Measurements from ENCODE around the gene TSPAN14.

The TSPAN14 gene

GRCh38 chr10:80502621-80503583 is 48.8 kb downstream of the TSPAN14 start:
- in situ Hi-C loops (cut with HindIII; ENCODE audit: low pct_unique_long_range_greater_than_20kb, low sequenced_read_pairs), result no loop called here
- TF ChIP-seq JUND (IDR thresholded peaks at IDR 0.05; ENCODE audit: low read depth), result no peak
- DNase-seq (ENCODE audit: low read depth in 1 of 2, low spot score in 1 of 2), result no peak

- no peak for TF ChIP-seq JUND (IDR thresholded peaks at IDR 0.05; ENCODE audit: low read depth)
- in situ Hi-C loops (cut with HindIII; ENCODE audit: low pct_unique_long_range_greater_than_20kb, low sequenced_read_pairs), result no loop called here
- no peak for DNase-seq (ENCODE audit: low read depth in 1 of 2, low spot score in 1 of 2)
Observed at GRCh38 chr10:80503584-80504157, 49.6 kb downstream of the TSPAN14 start.

GRCh38 chr10:80504158-80504811 is 50.2 kb downstream of the TSPAN14 start:
- no peak for TF ChIP-seq JUND (IDR thresholded peaks at IDR 0.05; ENCODE audit: low read depth)
- no peak for DNase-seq (ENCODE audit: low read depth in 1 of 2, low spot score in 1 of 2)
- in situ Hi-C loops (cut with HindIII; ENCODE audit: low pct_unique_long_range_greater_than_20kb, low sequenced_read_pairs), result no loop called here

- in situ Hi-C loops (cut with HindIII; ENCODE audit: low pct_unique_long_range_greater_than_20kb, low sequenced_read_pairs), result no loop called here
- no peak for DNase-seq (ENCODE audit: low read depth in 1 of 2, low spot score in 1 of 2)
- TF ChIP-seq JUND (IDR thresholded peaks at IDR 0.05; ENCODE audit: low read depth), result no peak
Observed at GRCh38 chr10:80504897-80505465, 50.9 kb downstream of the TSPAN14 start.

- no peak for TF ChIP-seq JUND (IDR thresholded peaks at IDR 0.05; ENCODE audit: low read depth)
- peak in 1 of 2 experiments; percentile 44 for DNase-seq (ENCODE audit: low read depth in 1 of 2, low spot score in 1 of 2)
- in situ Hi-C loops (cut with HindIII; ENCODE audit: low pct_unique_long_range_greater_than_20kb, low sequenced_read_pairs), result no loop called here
Observed at GRCh38 chr10:80506189-80506575, 52.1 kb downstream of the TSPAN14 start.

- in situ Hi-C loops (cut with HindIII; ENCODE audit: low pct_unique_long_range_greater_than_20kb, low sequenced_read_pairs), result no loop called here
Observed at GRCh38 chr10:80506836-80507487, 52.9 kb downstream of the TSPAN14 start.

GRCh38 chr10:80509108-80509402 is 54.9 kb downstream of the TSPAN14 start:
- no peak for DNase-seq (ENCODE audit: low read depth in 1 of 2, low spot score in 1 of 2)
- in situ Hi-C loops (cut with HindIII; ENCODE audit: low pct_unique_long_range_greater_than_20kb, low sequenced_read_pairs), result no loop called here
- TF ChIP-seq JUND (IDR thresholded peaks at IDR 0.05; ENCODE audit: low read depth), result no peak

More at GRCh38 chr10:80506836-80507487, 52.9 kb downstream of the TSPAN14 start:
- no peak for DNase-seq (ENCODE audit: low read depth in 1 of 2, low spot score in 1 of 2)
- no peak for TF ChIP-seq JUND (IDR thresholded peaks at IDR 0.05; ENCODE audit: low read depth)

- in situ Hi-C loops (cut with HindIII; ENCODE audit: low pct_unique_long_range_greater_than_20kb, low sequenced_read_pairs), result no loop called here
- TF ChIP-seq JUND (IDR thresholded peaks at IDR 0.05; ENCODE audit: low read depth), result no peak
- DNase-seq (ENCODE audit: low read depth in 1 of 2, low spot score in 1 of 2), result peak in 1 of 2 experiments; percentile 44
Observed at GRCh38 chr10:80509403-80510161, 55.5 kb downstream of the TSPAN14 start.

- DNase-seq (ENCODE audit: low read depth in 1 of 2, low spot score in 1 of 2), result no peak
- no peak for TF ChIP-seq JUND (IDR thresholded peaks at IDR 0.05; ENCODE audit: low read depth)
- in situ Hi-C loops (cut with HindIII; ENCODE audit: low pct_unique_long_range_greater_than_20kb, low sequenced_read_pairs), result no loop called here
Observed at GRCh38 chr10:80512031-80512526, 58.0 kb downstream of the TSPAN14 start.

- in situ Hi-C loops (cut with HindIII; ENCODE audit: low pct_unique_long_range_greater_than_20kb, low sequenced_read_pairs), result no loop called here
- no peak for DNase-seq (ENCODE audit: low read depth in 1 of 2, low spot score in 1 of 2)
- no peak for TF ChIP-seq JUND (IDR thresholded peaks at IDR 0.05; ENCODE audit: low read depth)
Observed at GRCh38 chr10:80513106-80513505, 59.0 kb downstream of the TSPAN14 start.

GRCh38 chr10:80515511-80515910 is 61.4 kb downstream of the TSPAN14 start:
- in situ Hi-C loops (cut with HindIII; ENCODE audit: low pct_unique_long_range_greater_than_20kb, low sequenced_read_pairs), result no loop called here
- no peak for DNase-seq (ENCODE audit: low read depth in 1 of 2, low spot score in 1 of 2)
- no peak for TF ChIP-seq JUND (IDR thresholded peaks at IDR 0.05; ENCODE audit: low read depth)

Measured in T47D (cell line).